OCI-LY7 (cell line): Measurements from ENCODE around the gene TM7SF2. TPM values are rescaled to one million over a fixed set of nuclear protein-coding genes. Genes with fewer than 3 reads are reported as not detected.
"Not testable (repeated sequence)": the region's sequence is repeated elsewhere in the genome, so short reads cannot be mapped to it uniquely, and the experiment has no call there.

ENCODE experiments used
- BruUV-seq: library from RNA; stranded (reverse); fragments of 400-500 nt; replicated peaks from 2 replicates; lab custom pipeline; 2021; lab: Mats Ljungman, UMichigan
- CTCF ChIA-PET: fragments of 300-600 bp; sonication (Branson Sonifier 250); formaldehyde crosslinking; loops from one replicate; lab custom pipeline; 2022; ENCODE audit warnings: antibody characterized with exemption; ENCODE audit not compliant: unreplicated experiment; lab: Charles Lee
- POLR2A ChIA-PET: fragments of 300-600 bp; sonication (Branson Sonifier 250); formaldehyde crosslinking; loops from one replicate; lab custom pipeline; 2022; ENCODE audit warnings: antibody characterized with exemption; lab: Charles Lee
- DNase-seq: peaks from one replicate; pipeline ENCODE4 v3.0.0-alpha.2; 2015; ENCODE audit warnings: low spot score
- H2AFZ ChIP-seq: fragments of 200-600 bp; sonication (generic), shearing (Covaris generic); 2 replicates; pipeline ENCODE4 v1.6.1; 2014; ENCODE audit warnings: mild to moderate bottlenecking, antibody characterized with exemption, low read length, moderate library complexity
- H3K27ac ChIP-seq: fragments of 200-600 bp; sonication (generic); 2 replicates; pipeline ENCODE4 v1.5.1; 2014; ENCODE audit warnings: mixed run types, low read depth, mild to moderate bottlenecking, moderate library complexity, low read length, inconsistent platforms; ENCODE audit not compliant: poor library complexity, severe bottlenecking
- H3K36me3 ChIP-seq: fragments of 200-600 bp; sonication (generic); 2 replicates; pipeline ENCODE4 v1.6.1; 2014; ENCODE audit warnings: mild to moderate bottlenecking, antibody characterized with exemption, low read length, moderate library complexity, mixed read lengths; ENCODE audit not compliant: insufficient read depth
- H3K4me1 ChIP-seq: fragments of 200-600 bp; sonication (generic); 2 replicates; pipeline ENCODE4 v1.5.1; 2014; ENCODE audit warnings: mild to moderate bottlenecking, low read length; ENCODE audit not compliant: insufficient read depth, poor library complexity, severe bottlenecking
- H3K4me2 ChIP-seq: fragments of 200-600 bp; sonication (generic); 2 replicates; pipeline ENCODE4 v1.6.1; 2014; ENCODE audit warnings: mild to moderate bottlenecking, low read length
- H3K4me3 ChIP-seq: fragments of 200-600 bp; sonication (generic); 2 replicates; pipeline ENCODE4 v1.5.1; 2014; ENCODE audit warnings: mild to moderate bottlenecking, low read depth, low read length; ENCODE audit not compliant: poor library complexity, severe bottlenecking
- H3K79me2 ChIP-seq: fragments of 200-600 bp; sonication (generic); 2 replicates; pipeline ENCODE4 v1.6.1; 2016; ENCODE audit warnings: low read depth, mild to moderate bottlenecking, low read length, moderate library complexity, mixed read lengths; ENCODE audit not compliant: insufficient read depth
- H3K9me2 ChIP-seq: fragments of 200-600 bp; sonication (generic); 2 replicates; pipeline ENCODE4 v1.6.1; 2016; ENCODE audit warnings: mild to moderate bottlenecking, low read length, mixed read lengths; ENCODE audit not compliant: insufficient read depth
- H3K9me3 ChIP-seq: fragments of 200-600 bp; sonication (generic); 2 replicates; pipeline ENCODE4 v1.6.1; 2014; ENCODE audit warnings: mild to moderate bottlenecking, mixed run types, low read length, mixed read lengths
- H4K20me1 ChIP-seq: fragments of 200-600 bp; sonication (generic); 2 replicates; pipeline ENCODE4 v1.6.1; 2014; ENCODE audit warnings: mild to moderate bottlenecking, antibody characterized with exemption, low read length, moderate library complexity, mixed read lengths; ENCODE audit not compliant: insufficient read depth
- EZH2phosphoT487 ChIP-seq: fragments of 200-600 bp; sonication (generic); IDR thresholded peaks from 2 replicates; pipeline ENCODE4 v1.6.1; 2018; ENCODE audit warnings: low read depth, borderline replicate concordance, mild to moderate bottlenecking, mixed run types, antibody characterized with exemption, low read length, moderate library complexity, mixed read lengths
- intact Hi-C: fragments of 100-400 bp; cut with micrococcal nuclease; formaldehyde crosslinking; loops from one replicate; pipeline ENCODE4 v1.10.0; 2022; ENCODE audit not compliant: unreplicated experiment
- total RNA-seq, 2 experiments: library from RNA; depleted of rRNA in 1 of 2; stranded (reverse); fragments of >200 nt in 1 of 2; shearing (Covaris generic) in 1 of 2; gene quantifications; 2 replicates each; pipeline ENCODE4 v1.2.3, GENCODE V29; 2014 to 2022
- TF ChIP-seq, protein P1 (sequence below): fragments of 200-600 bp; sonication (generic); conservative IDR thresholded peaks from 2 replicates; pipeline ENCODE4 v1.5.1; 2014; ENCODE audit warnings: mild to moderate bottlenecking, antibody characterized with exemption, low read length, moderate library complexity, mixed read lengths

Gene TM7SF2
- total RNA-seq, 2 experiments from 2014 or later, result 25.8 to 54.1 TPM

DNA sequence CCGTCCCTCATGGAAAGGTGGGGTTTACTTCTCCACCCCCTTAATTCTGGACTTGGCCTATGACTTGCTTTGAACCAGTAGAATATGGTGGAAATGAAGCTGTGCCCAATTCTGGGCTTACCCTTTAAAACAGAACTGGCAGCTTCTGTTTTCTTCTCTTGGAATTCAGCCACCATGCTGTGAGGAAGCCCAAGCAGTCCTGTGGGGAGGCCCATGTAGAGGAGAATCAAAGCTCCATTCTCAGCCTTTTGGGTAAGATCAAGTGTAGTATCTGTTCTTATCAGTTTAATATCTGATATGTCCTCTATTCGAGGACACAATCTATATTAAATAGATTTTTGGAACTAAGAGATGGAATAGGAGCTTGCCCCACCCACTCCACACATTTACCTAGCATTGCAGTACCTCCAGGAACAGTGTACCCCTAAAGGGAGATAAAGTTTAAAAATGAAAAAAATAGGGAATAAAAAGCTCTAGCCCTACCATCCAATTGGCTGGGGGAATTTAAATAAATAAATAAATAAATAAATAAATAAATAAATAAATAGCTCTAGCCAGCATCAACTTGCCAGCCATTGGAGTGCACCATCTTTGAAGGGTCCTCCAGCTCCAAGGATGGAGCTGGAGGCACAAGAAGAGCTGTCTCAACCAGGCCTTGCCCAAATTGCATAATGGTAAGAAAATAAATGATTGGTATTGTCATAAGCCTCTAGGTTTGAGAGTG, 35.8 kb downstream of the TM7SF2 start:
- BruUV-seq, result no TSS peak
- H3K4me1 ChIP-seq, result peaks cover 25% of the 10 kb centered on the region
- no peaks in the 10 kb centered on the region for H3K79me2 ChIP-seq
- H2AFZ ChIP-seq, result no peak overlapping the region
- DNase-seq, result no peak
- H3K9me2 ChIP-seq, result no peaks in the 10 kb centered on the region
- no peak overlapping the region for H3K4me2 ChIP-seq
- peaks cover 15% of the 10 kb centered on the region; the same call in 1 of the 2 replicates for H3K9me3 ChIP-seq
- no peak for TF ChIP-seq EZH2phosphoT487
- TF ChIP-seq, protein P1, sequence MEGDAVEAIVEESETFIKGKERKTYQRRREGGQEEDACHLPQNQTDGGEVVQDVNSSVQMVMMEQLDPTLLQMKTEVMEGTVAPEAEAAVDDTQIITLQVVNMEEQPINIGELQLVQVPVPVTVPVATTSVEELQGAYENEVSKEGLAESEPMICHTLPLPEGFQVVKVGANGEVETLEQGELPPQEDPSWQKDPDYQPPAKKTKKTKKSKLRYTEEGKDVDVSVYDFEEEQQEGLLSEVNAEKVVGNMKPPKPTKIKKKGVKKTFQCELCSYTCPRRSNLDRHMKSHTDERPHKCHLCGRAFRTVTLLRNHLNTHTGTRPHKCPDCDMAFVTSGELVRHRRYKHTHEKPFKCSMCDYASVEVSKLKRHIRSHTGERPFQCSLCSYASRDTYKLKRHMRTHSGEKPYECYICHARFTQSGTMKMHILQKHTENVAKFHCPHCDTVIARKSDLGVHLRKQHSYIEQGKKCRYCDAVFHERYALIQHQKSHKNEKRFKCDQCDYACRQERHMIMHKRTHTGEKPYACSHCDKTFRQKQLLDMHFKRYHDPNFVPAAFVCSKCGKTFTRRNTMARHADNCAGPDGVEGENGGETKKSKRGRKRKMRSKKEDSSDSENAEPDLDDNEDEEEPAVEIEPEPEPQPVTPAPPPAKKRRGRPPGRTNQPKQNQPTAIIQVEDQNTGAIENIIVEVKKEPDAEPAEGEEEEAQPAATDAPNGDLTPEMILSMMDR, result no peak
- no peak overlapping the region for H3K4me3 ChIP-seq
- intact Hi-C loops, result no loop called here
- no peak overlapping the region for H3K27ac ChIP-seq
- CTCF ChIA-PET, result no interaction called here
- no peaks in the 10 kb centered on the region; the same call in 1 of the 2 replicates for H3K36me3 ChIP-seq
- H4K20me1 ChIP-seq, result no peaks in the 10 kb centered on the region
- POLR2A ChIA-PET, result interaction anchor here (0.6 to 1.7 kb wide), 4 partner anchors 12 to 77 kb away, joined by 4 to 10 read pairs (median 4); no protein-coding TSS in a partner anchor

DNA sequence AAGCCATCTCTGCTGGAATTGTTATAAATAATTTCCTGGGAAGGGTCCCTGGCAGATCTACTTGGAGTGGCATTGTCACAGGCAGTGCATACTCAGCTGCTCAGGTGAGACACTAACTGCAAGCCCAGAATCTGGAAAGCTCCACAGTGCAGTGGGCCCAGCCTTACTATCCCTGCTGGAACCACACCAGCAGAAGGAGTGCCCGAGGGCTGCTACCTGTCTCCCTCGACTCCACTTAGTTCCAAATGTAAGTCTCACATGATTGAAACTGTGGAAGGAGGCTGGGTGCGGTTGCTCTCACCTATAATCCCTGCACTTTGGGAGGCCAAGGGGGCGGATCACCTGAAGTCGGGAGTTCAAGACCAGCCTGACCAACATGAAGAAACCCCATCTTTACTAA, 37.0 kb downstream of the TM7SF2 start:
- POLR2A ChIA-PET, result interaction anchor here (0.6 to 0.7 kb wide), 2 partner anchors 8 to 134 kb away, joined by 5 read pairs; no protein-coding TSS in a partner anchor
- Histone ChIP-seq H3K4me2 (no peak overlapping the region), H3K36me3 (no peaks in the 10 kb centered on the region; the same call in 1 of the 2 replicates), H3K27ac (no peak overlapping the region), H3K9me3 (peaks cover 15% of the 10 kb centered on the region; the same call in 1 of the 2 replicates), H3K4me3 (no peak overlapping the region), H3K79me2 (no peaks in the 10 kb centered on the region), H2AFZ (no peak overlapping the region), H3K9me2 (no peaks in the 10 kb centered on the region), H3K4me1 (peaks cover 29% of the 10 kb centered on the region), H4K20me1 (no peaks in the 10 kb centered on the region)
- CTCF ChIA-PET, result no interaction called here
- BruUV-seq, result no TSS peak
- no peak for DNase-seq
- no peak for TF ChIP-seq EZH2phosphoT487
- TF ChIP-seq, protein P1, result no peak
- intact Hi-C loops, result no loop called here

DNA sequence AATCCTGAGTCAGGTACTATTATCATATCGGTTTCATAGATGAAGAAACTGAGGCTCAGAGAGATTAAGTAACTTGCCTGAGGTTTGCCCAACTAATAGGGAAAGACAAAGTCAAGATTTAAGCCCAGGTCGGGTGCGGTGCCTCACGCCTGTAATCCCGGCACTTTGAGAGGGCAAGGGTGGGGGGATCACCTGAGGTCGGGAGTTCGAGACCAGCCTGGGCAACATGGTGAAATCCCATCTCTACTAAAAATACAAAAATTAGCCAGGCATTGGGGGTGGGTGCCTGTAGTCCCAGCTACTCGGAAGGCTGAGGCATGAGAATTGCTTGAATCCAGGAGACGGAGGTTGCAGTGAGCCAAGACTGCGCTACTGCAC, 38.4 kb downstream of the TM7SF2 start:
- H3K4me2 ChIP-seq, CTCF ChIA-PET: not testable (repeated sequence)

More for the DNA sequence above, 38.4 kb downstream of the TM7SF2 start:
- peaks cover 15% of the 10 kb centered on the region; the same call in 1 of the 2 replicates for H3K9me3 ChIP-seq
- intact Hi-C loops, H4K20me1 ChIP-seq, POLR2A ChIA-PET, H3K79me2 ChIP-seq, BruUV-seq, DNase-seq, H3K4me3 ChIP-seq, H3K36me3 ChIP-seq, H2AFZ ChIP-seq, H3K9me2 ChIP-seq, H3K27ac ChIP-seq: not testable (repeated sequence)
- peaks cover 29% of the 10 kb centered on the region for H3K4me1 ChIP-seq
